HepG2 (cell line): ENCODE data around the gene UGT1A7. TPM values are rescaled to one million over a fixed set of nuclear protein-coding genes. Genes with fewer than 3 reads are reported as not detected.

Source experiments
- ATAC-seq: fragments of 200-7000 bp; cut with Tn5 transposase; 3 replicates; pipeline ENCODE4 v1.9.1; 2020; ENCODE audit warnings: mild to moderate bottlenecking, moderate library complexity
- BruUV-seq: library from RNA; stranded (reverse); fragments of 400-500 nt; replicated peaks from 2 replicates; lab custom pipeline; 2021; lab: Mats Ljungman, UMichigan
- CTCF ChIA-PET: fragments of 300-600 bp; formaldehyde crosslinking; extraction: SDS; loops from one replicate; lab custom pipeline; 2021; ENCODE audit warnings: low total read pairs, inconsistent platforms, low intra/inter-chr PET ratio; lab: Yijun Ruan, JAX
- POLR2A ChIA-PET: fragments of 350-600 bp; sonication (Branson Sonifier 250); formaldehyde crosslinking; loops from one replicate; lab custom pipeline; 2020; ENCODE audit warnings: antibody characterized with exemption, inconsistent platforms; lab: Yijun Ruan, JAX
- DNase-seq: peaks from one replicate; pipeline ENCODE4 v3.0.0-alpha.2; 2015; ENCODE audit warnings: low spot score
- FAIRE-seq: peaks from 3 replicates; lab custom pipeline; 2011; peaks lifted over from hg19 to GRCh38; lab: Jason Lieb, UNC
- H2AFZ ChIP-seq: one replicate; pipeline ENCODE4 v1.6.1; 2011; ENCODE audit warnings: low read length, inconsistent platforms
- H3K27ac ChIP-seq: fragments of 300-600 bp; 3 replicates; pipeline ENCODE4 v1.8.0; 2011; ENCODE audit warnings: mixed run types, mild to moderate bottlenecking, mixed read lengths, low read length, inconsistent platforms; ENCODE audit not compliant: insufficient read depth; ENCODE audit errors: extremely low read length
- H3K27me3 ChIP-seq, 2 experiments: fragments of 200-600 bp in 1 of 2; 2 replicates in 1 of 2; 3 replicates in 1 of 2; pipeline versions ENCODE4 v1.6.0 to v1.8.0; 2011; ENCODE audit warnings: low read length in 2 of 2, mild to moderate bottlenecking in 2 of 2, moderate library complexity in 2 of 2, inconsistent platforms in 1 of 2; ENCODE audit not compliant: insufficient read depth in 2 of 2, control insufficient read depth in 1 of 2
- H3K36me3 ChIP-seq, 2 experiments: fragments of 200-600 bp in 1 of 2; replicated peaks in 1 of 2; 2 replicates in 1 of 2; 3 replicates in 1 of 2; pipeline versions ENCODE4 v1.5.1 to v1.8.0; 2011; ENCODE audit warnings: low read length in 2 of 2, inconsistent platforms in 1 of 2; ENCODE audit not compliant: insufficient read depth in 2 of 2, control insufficient read depth in 1 of 2
- H3K4me1 ChIP-seq: 2 replicates; pipeline ENCODE4 v1.5.1; 2012; ENCODE audit warnings: low read length, inconsistent platforms; ENCODE audit not compliant: insufficient read depth
- H3K4me2 ChIP-seq: 2 replicates; pipeline ENCODE4 v1.6.0; 2011; ENCODE audit warnings: low read depth, low read length, inconsistent platforms
- H3K4me3 ChIP-seq, 3 experiments: fragments of 200-600 bp in 1 of 3; sonication (generic), shearing (Covaris generic) in 1 of 3; replicated peaks in 1 of 3; 2 replicates each; pipeline ENCODE4 v1.5.1; 2011 to 2016; ENCODE audit warnings: low read length in 3 of 3, inconsistent platforms in 2 of 3, low read depth in 2 of 3, mild to moderate bottlenecking in 2 of 3, control low read depth in 1 of 3, mixed read lengths in 1 of 3; ENCODE audit not compliant: insufficient read depth in 1 of 3
- H3K79me2 ChIP-seq: one replicate; pipeline ENCODE4 v1.6.1; 2011; ENCODE audit warnings: low read length, inconsistent platforms; ENCODE audit not compliant: insufficient read depth
- H3K9ac ChIP-seq: 2 replicates; pipeline ENCODE4 v1.6.0; 2011; ENCODE audit warnings: mild to moderate bottlenecking, low read depth, low read length, inconsistent platforms; ENCODE audit not compliant: insufficient read depth
- H3K9me3 ChIP-seq: 2 replicates; pipeline ENCODE4 v1.5.1; 2012; ENCODE audit warnings: mild to moderate bottlenecking, low read length
- H4K20me1 ChIP-seq: 2 replicates; pipeline ENCODE4 v1.6.0; 2011; ENCODE audit warnings: inconsistent platforms, mild to moderate bottlenecking, low read length, moderate library complexity; ENCODE audit not compliant: insufficient read depth
- CENPT ChIP-seq: sonication (generic); formaldehyde crosslinking; IDR thresholded peaks from 2 replicates; pipeline ENCODE4 v1.8.0; 2022; ENCODE audit warnings: low read depth, mild to moderate bottlenecking, moderate library complexity, missing genetic modification reagents
- CERS6 ChIP-seq: sonication (generic); formaldehyde crosslinking; IDR thresholded peaks from 2 replicates; pipeline ENCODE4 v1.5.0; 2020; ENCODE audit warnings: missing genetic modification reagents
- CREB3 ChIP-seq: sonication (generic); formaldehyde crosslinking; IDR thresholded peaks from 2 replicates; pipeline ENCODE4 v1.5.0; 2020; ENCODE audit warnings: missing genetic modification reagents
- FOXA1 ChIP-seq, 2 experiments: fragments of 450-650 bp in 1 of 2; sonication (generic) in 1 of 2; formaldehyde crosslinking in 1 of 2; IDR thresholded peaks; 2 replicates each; pipeline versions ENCODE4 v1.4.0 to v1.6.1; 2016 to 2020; ENCODE audit warnings: missing genetic modification reagents in 1 of 2
- GABPA ChIP-seq, 2 experiments: IDR thresholded peaks; 2 replicates each; pipeline ENCODE4 v1.6.1; 2011 to 2016; ENCODE audit warnings: low read depth in 2 of 2, low read length in 1 of 2, missing biosample characterization in 1 of 2, missing genetic modification characterization in 1 of 2
- HMGXB4 ChIP-seq, 2 experiments: sonication (generic) in 1 of 2; formaldehyde crosslinking in 1 of 2; IDR thresholded peaks; 2 replicates each; pipeline versions ENCODE4 v1.4.0 to v1.6.1; 2018 to 2020; ENCODE audit warnings: missing genetic modification reagents in 2 of 2, borderline replicate concordance in 1 of 2, low read depth in 1 of 2, mild to moderate bottlenecking in 1 of 2, missing biosample characterization in 1 of 2
- STAT6 ChIP-seq: sonication (generic); formaldehyde crosslinking; IDR thresholded peaks from 2 replicates; pipeline ENCODE4 v1.4.0; 2020; ENCODE audit warnings: missing genetic modification reagents, mild to moderate bottlenecking, borderline replicate concordance
- THAP9 ChIP-seq: sonication (generic); formaldehyde crosslinking; IDR thresholded peaks from 2 replicates; pipeline ENCODE4; 2020; ENCODE audit warnings: missing genetic modification reagents, mild to moderate bottlenecking, borderline replicate concordance
- ZFP36 ChIP-seq: fragments of 150-350 bp; IDR thresholded peaks from 2 replicates; pipeline ENCODE4 v1.6.1; 2018; ENCODE audit warnings: borderline replicate concordance, low read length, low read depth; ENCODE audit not compliant: partially characterized antibody
- ZNF672 ChIP-seq: sonication (generic); formaldehyde crosslinking; IDR thresholded peaks from 2 replicates; pipeline ENCODE4 v1.8.1; 2022; ENCODE audit warnings: missing genetic modification reagents
- WGBS: methylation state at CpG from one replicate; pipeline ENCODE4 v1.1.6; 2017; ENCODE audit warnings: low lambda C conversion rate; 5-methylcytosine and 5-hydroxymethylcytosine counted together
- in situ Hi-C: cut with HindIII; loops from 2 replicates; pipeline ENCODE4 v1.10.0; 2017; ENCODE audit warnings: low pct_unique_long_range_greater_than_20kb; ENCODE audit not compliant: extremely low pct_ligation_motif_present
- intact Hi-C: fragments of 100-400 bp; cut with micrococcal nuclease; formaldehyde crosslinking; loops from one replicate; pipeline ENCODE4 v1.10.0; 2022; ENCODE audit not compliant: unreplicated experiment
- polyA plus RNA-seq, 8 experiments: library from polyadenylated mRNA; depleted of rRNA in 3 of 8; stranded (reverse) in 7 of 8; unstranded in 1 of 8; fragments of >200 nt; fragmentation: Illumina TruSeq in 4 of 8; extraction: Trizol in 4 of 8; gene quantifications; 2 replicates each; pipeline versions ENCODE4 v1.2.1 to v1.2.3, GENCODE V29; 2011 to 2016; ENCODE audit warnings: low read depth in 4 of 8, missing spikeins in 1 of 8, mixed read lengths in 1 of 8; ENCODE audit not compliant: insufficient read depth in 1 of 8
- total RNA-seq, 5 experiments: library from RNA; depleted of rRNA; stranded (reverse); fragments of >200 nt; fragmentation: Illumina TruSeq; extraction: Trizol; gene quantifications; 2 replicates each; pipeline ENCODE4 v1.2.3, GENCODE V29; 2016; ENCODE audit warnings: low read depth in 1 of 5

The UGT1A7 gene
- total and polyA plus RNA-seq, 2 of the 13 experiments (the other 11 are each of a cell fraction or from before 2014, with no cell fraction given): not detected

- DNase-seq (no peak), FAIRE-seq (no peak), ATAC-seq (peak; percentile 27; the same call in 2 of the 3 replicates)
- Histone ChIP-seq H3K79me2 (no peaks in the 10 kb centered on the region), H3K36me3 (no peaks in the 10 kb centered on the region), H3K27me3 (peaks cover 1 to 24% of the 10 kb centered on the region in 2 experiments; a peak in 3 of 5 replicates), H4K20me1 (no peaks in the 10 kb centered on the region), H2AFZ (no peak within 1 kb of the TSS), H3K9ac (no peak within 1 kb of the TSS), H3K4me2 (no peak within 1 kb of the TSS), H3K4me3 (no peak within 1 kb of the TSS), H3K9me3 (no peaks in the 10 kb centered on the region), H3K4me1 (no peaks in the 10 kb centered on the region; the same call in 1 of the 2 replicates), H3K27ac (no peak within 1 kb of the TSS)
- ChIA-PET CTCF (no interaction called here), POLR2A (interaction anchor here (1.1 kb wide), 1 partner anchor 8 kb away, joined by 3 read pairs; no protein-coding TSS in a partner anchor)
- BruUV-seq: no TSS peak
- in situ Hi-C loops (no loop called here), intact Hi-C loops (no loop called here)
- WGBS: 67% methylated on average over 6 of the region's 8 CpGs
- no peak for TF ChIP-seq ZFP36
- TF ChIP-seq STAT6 (CRISPR knock-in tag): no peak
- TF ChIP-seq THAP9 (CRISPR knock-in tag): no peak
- TF ChIP-seq GABPA (IDR thresholded peaks at IDR 0.05; ENCODE audit: low read depth, low read length): no peak
- TF ChIP-seq GABPA (CRISPR knock-in tag; IDR thresholded peaks at IDR 0.05; ENCODE audit: low read depth): no peak
- TF ChIP-seq ZNF672: no peak
- TF ChIP-seq CERS6 (CRISPR knock-in tag): no peak
- no peak for TF ChIP-seq CENPT (CRISPR knock-in tag)
- TF ChIP-seq FOXA1 (IDR thresholded peaks at IDR 0.05): no peak
- TF ChIP-seq FOXA1 (CRISPR knock-in tag; IDR thresholded peaks at IDR 0.05): no peak
- no peak for TF ChIP-seq HMGXB4 (CRISPR knock-in tag; IDR thresholded peaks at IDR 0.05; ENCODE audit: borderline replicate concordance in 1 of 2, low read depth in 1 of 2)
- TF ChIP-seq CREB3 (CRISPR knock-in tag): no peak
These were observed 47.1 kb downstream of the UGT1A7 start, which contains the start of gene UGT1A3 for GRCh38 chr2:233728723-233729301. TSS of gene UGT1A3 (plus strand) at chr2:233729042. CDS start at chr2:233729127, 85 bp downstream.
